Measurements from ENCODE around the gene LIX1L. TPM values are rescaled to one million over a fixed set of nuclear protein-coding genes. Genes with fewer than 3 reads are reported as not detected.
A peak's percentile ranks its signal among the peaks of the same experiment; 100 is the strongest.

The LIX1L gene
- total and polyA plus RNA-seq, 2 of the 13 experiments (the other 11 are each of a cell fraction or from before 2014, with no cell fraction given): 8.1 to 24.9 TPM

GRCh38 chr1:145897969-145898368 lies 59.8 kb downstream of the LIX1L start (continued):
- TF ChIP-seq ETS1 (CRISPR knock-in tag; IDR thresholded peaks at IDR 0.05) (no peak), ZNF414 (CRISPR knock-in tag; IDR thresholded peaks at IDR 0.05) (no peak), CHD4 (IDR thresholded peaks at IDR 0.05; ENCODE audit: borderline replicate concordance, low read length) (no peak), MED1 (CRISPR knock-in tag; IDR thresholded peaks at IDR 0.05) (peak; percentile 53), FOXA1 (IDR thresholded peaks at IDR 0.05) (no peak), FOXA1 (CRISPR knock-in tag; IDR thresholded peaks at IDR 0.05) (peak; percentile 34; the same call in 1 of the 2 replicates), GTF2F1 (IDR thresholded peaks at IDR 0.05; ENCODE audit: low read length) (no peak), ZMYM4 (CRISPR knock-in tag; IDR thresholded peaks at IDR 0.05) (no peak), ZNF234 (CRISPR knock-in tag; conservative IDR thresholded peaks at IDR 0.05) (no peak), SOX13 (IDR thresholded peaks at IDR 0.05) (no peak), SOX13 (CRISPR knock-in tag; conservative IDR thresholded peaks at IDR 0.05 in 1 of 2, IDR thresholded peaks at IDR 0.05 in 1 of 2) (peak in 1 of 2 experiments; percentile 82; a peak in 2 of 4 replicates), POLR2G (IDR thresholded peaks at IDR 0.05; ENCODE audit: low read depth, low read length) (no peak), MAFK (conservative IDR thresholded peaks at IDR 0.05 in 1 of 2, IDR thresholded peaks at IDR 0.05 in 1 of 2; ENCODE audit: low read length in 2 of 2) (no peak), TRAFD1 (CRISPR knock-in tag; IDR thresholded peaks at IDR 0.05; ENCODE audit: borderline replicate concordance) (no peak), HNF4A (CRISPR knock-in tag; IDR thresholded peaks at IDR 0.05) (peak; percentile 76), GRHL1 (CRISPR knock-in tag; conservative IDR thresholded peaks at IDR 0.05) (no peak), ZEB1 (IDR thresholded peaks at IDR 0.05; ENCODE audit: insufficient replicate concordance, low read depth) (no peak), NR2F2 (IDR thresholded peaks at IDR 0.05; ENCODE audit: borderline replicate concordance, low read depth) (peak; percentile 45; the same call in 1 of the 2 replicates), ZBTB8A (CRISPR knock-in tag; IDR thresholded peaks at IDR 0.05; ENCODE audit: borderline replicate concordance, low read depth) (no peak)

All from HepG2 (cell line).